Neural crest cell (in vitro differentiated cells): ENCODE data around the gene MPP4. TPM values are rescaled to one million over a fixed set of nuclear protein-coding genes. Genes with fewer than 3 reads are reported as not detected.

ENCODE experiments used
- DNase-seq: peaks from one replicate; pipeline ENCODE4 v3.0.0; 2021; ENCODE audit warnings: low read depth, mixed read lengths, low spot score
- H3K27ac Mint-ChIP-seq: one replicate; pipeline ENCODE4 v1.8.0; 2021; ENCODE audit warnings: mild to moderate bottlenecking, mixed read lengths; ENCODE audit not compliant: unreplicated experiment
- H3K27me3 Mint-ChIP-seq: 2 replicates; pipeline ENCODE4 v1.8.0; 2021; ENCODE audit warnings: low read depth, mild to moderate bottlenecking, mixed read lengths
- H3K36me3 Mint-ChIP-seq: 2 replicates; pipeline ENCODE4 v1.8.0; 2021; ENCODE audit warnings: low read depth, mild to moderate bottlenecking, mixed read lengths
- H3K4me1 Mint-ChIP-seq: 2 replicates; pipeline ENCODE4 v1.8.0; 2021; ENCODE audit warnings: mixed read lengths
- H3K4me3 Mint-ChIP-seq: one replicate; pipeline ENCODE4 v1.8.0; 2021; ENCODE audit warnings: mild to moderate bottlenecking, mixed read lengths
- H3K9me3 Mint-ChIP-seq: 2 replicates; pipeline ENCODE4 v1.8.0; 2021; ENCODE audit warnings: mixed read lengths
- CTCF ChIP-seq: fragments of 200-600 bp; sonication (generic); conservative IDR thresholded peaks from 2 replicates; pipeline ENCODE4 v1.5.0; 2021; ENCODE audit warnings: antibody characterized with exemption, mild to moderate bottlenecking
- total RNA-seq: library from RNA; stranded (reverse); gene quantifications from 2 replicates; pipeline ENCODE4 v1.2.1, GENCODE V29; 2021

MPP4 gene
- total RNA-seq, 1 donor from 2014 or later, result 0.19 TPM

GRCh38 chr2:201642579-201643215, 55.7 kb downstream of the MPP4 start:
- Mint-ChIP-seq H3K27me3 (no peaks in the 10 kb centered on the region), H3K27ac (peak overlapping the region; percentile 99), H3K4me1 (peaks cover 22% of the 10 kb centered on the region), H3K36me3 (no peaks in the 10 kb centered on the region), H3K9me3 (no peaks in the 10 kb centered on the region), H3K4me3 (peak overlapping the region; percentile 96)
- TF ChIP-seq CTCF, result peak; percentile 18
- peak; percentile 82 for DNase-seq

GRCh38 chr2:201642086-201642578, 56.3 kb downstream of the MPP4 start:
- Mint-ChIP-seq H3K36me3 (no peaks in the 10 kb centered on the region), H3K4me1 (peaks cover 22% of the 10 kb centered on the region), H3K4me3 (peak overlapping the region; percentile 96), H3K9me3 (no peaks in the 10 kb centered on the region), H3K27me3 (no peaks in the 10 kb centered on the region), H3K27ac (peak overlapping the region; percentile 99)
- DNase-seq, result no peak
- TF ChIP-seq CTCF, result no peak

- Mint-ChIP-seq H3K4me3 (peak overlapping the region; percentile 63), H3K9me3 (no peaks in the 10 kb centered on the region), H3K27me3 (no peaks in the 10 kb centered on the region), H3K4me1 (peaks cover 22% of the 10 kb centered on the region), H3K36me3 (peaks cover 5% of the 10 kb centered on the region), H3K27ac (no peak overlapping the region)
- no peak for DNase-seq
- TF ChIP-seq CTCF, result no peak
Measured at GRCh38 chr2:201639205-201639604, 59.2 kb downstream of the MPP4 start.

- H3K4me3 Mint-ChIP-seq, result no peak overlapping the region
Measured at GRCh38 chr2:201638326-201638725, 60.1 kb downstream of the MPP4 start.

GRCh38 chr2:201633661-201634249, 64.7 kb downstream of the MPP4 start:
- Mint-ChIP-seq H3K4me1 (no peaks in the 10 kb centered on the region), H3K36me3 (peaks cover 12% of the 10 kb centered on the region), H3K27me3 (no peaks in the 10 kb centered on the region), H3K4me3 (no peak overlapping the region), H3K27ac (no peak overlapping the region), H3K9me3 (no peaks in the 10 kb centered on the region)
- no peak for DNase-seq
- TF ChIP-seq CTCF, result no peak

More at GRCh38 chr2:201638326-201638725, 60.1 kb downstream of the MPP4 start:
- Mint-ChIP-seq H3K9me3 (no peaks in the 10 kb centered on the region), H3K36me3 (peaks cover 5% of the 10 kb centered on the region), H3K27ac (no peak overlapping the region), H3K27me3 (no peaks in the 10 kb centered on the region), H3K4me1 (peaks cover 13% of the 10 kb centered on the region)
- no peak for TF ChIP-seq CTCF
- DNase-seq, result no peak
